B cell (primary cell): ENCODE data around the gene NAA40.

ENCODE experiments used
- EZH2 ChIP-seq: IDR thresholded peaks from 2 replicates; pipeline ENCODE4 v1.6.1; 2012; ENCODE audit warnings: borderline replicate concordance, low read depth, mild to moderate bottlenecking, moderate library complexity, low read length; ENCODE audit not compliant: insufficient read depth, poor library complexity, severe bottlenecking
- TF ChIP-seq, protein P1 (sequence below): fragments of 200-600 bp; IDR thresholded peaks from one replicate; pipeline ENCODE4 v1.8.0; 2022; ENCODE audit warnings: antibody characterized with exemption, mild to moderate bottlenecking

DNA sequence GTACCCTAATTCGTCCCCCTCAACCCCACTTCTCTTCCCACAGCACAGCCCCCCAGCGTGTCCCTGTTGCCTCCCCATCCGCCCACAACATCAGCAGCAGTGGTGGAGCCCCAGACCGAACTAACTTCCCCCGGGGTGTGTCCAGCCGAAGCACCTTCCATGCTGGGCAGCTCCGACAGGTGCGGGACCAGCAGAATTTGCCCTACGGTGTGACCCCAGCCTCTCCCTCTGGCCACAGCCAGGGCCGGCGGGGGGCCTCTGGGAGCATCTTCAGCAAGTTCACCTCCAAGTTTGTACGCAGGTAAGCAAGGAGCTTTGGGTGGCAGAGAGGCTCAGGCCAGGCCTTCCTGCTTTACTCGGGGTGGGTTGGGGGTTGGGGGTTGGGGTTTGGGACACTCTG, 34.1 kb upstream of the NAA40 start:
- TF ChIP-seq, protein P1, sequence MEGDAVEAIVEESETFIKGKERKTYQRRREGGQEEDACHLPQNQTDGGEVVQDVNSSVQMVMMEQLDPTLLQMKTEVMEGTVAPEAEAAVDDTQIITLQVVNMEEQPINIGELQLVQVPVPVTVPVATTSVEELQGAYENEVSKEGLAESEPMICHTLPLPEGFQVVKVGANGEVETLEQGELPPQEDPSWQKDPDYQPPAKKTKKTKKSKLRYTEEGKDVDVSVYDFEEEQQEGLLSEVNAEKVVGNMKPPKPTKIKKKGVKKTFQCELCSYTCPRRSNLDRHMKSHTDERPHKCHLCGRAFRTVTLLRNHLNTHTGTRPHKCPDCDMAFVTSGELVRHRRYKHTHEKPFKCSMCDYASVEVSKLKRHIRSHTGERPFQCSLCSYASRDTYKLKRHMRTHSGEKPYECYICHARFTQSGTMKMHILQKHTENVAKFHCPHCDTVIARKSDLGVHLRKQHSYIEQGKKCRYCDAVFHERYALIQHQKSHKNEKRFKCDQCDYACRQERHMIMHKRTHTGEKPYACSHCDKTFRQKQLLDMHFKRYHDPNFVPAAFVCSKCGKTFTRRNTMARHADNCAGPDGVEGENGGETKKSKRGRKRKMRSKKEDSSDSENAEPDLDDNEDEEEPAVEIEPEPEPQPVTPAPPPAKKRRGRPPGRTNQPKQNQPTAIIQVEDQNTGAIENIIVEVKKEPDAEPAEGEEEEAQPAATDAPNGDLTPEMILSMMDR = no peak
- TF ChIP-seq EZH2 = no peak
